ENCODE data around the gene IFNG-AS1.

GRCh38 chr12:67943141-67943892, 45.9 kb upstream of the IFNG-AS1 start:
- TF ChIP-seq CTCF (IDR thresholded peaks at IDR 0.05) (peak; percentile 63 to 85 (median 78)), POLR2A (IDR thresholded peaks at IDR 0.05) (no peak)

Data from heart left ventricle (tissue), 13 donors.